WTC11 (cell line): ENCODE results near the gene BTBD9. TPM values are rescaled to one million over a fixed set of nuclear protein-coding genes. Genes with fewer than 3 reads are reported as not detected.
"Not testable (repeated sequence)": the region's sequence is repeated elsewhere in the genome, so short reads cannot be mapped to it uniquely, and the experiment has no call there.

Experiments
- ATAC-seq: fragments of 200-7000 bp; cut with Tn5 transposase; 2 replicates; pipeline ENCODE4 v1.10.0; 2021; ENCODE audit warnings: mild to moderate bottlenecking, moderate library complexity
- CTCF ChIA-PET: fragments of 300-600 bp; sonication (Branson Sonifier 250); formaldehyde crosslinking; loops from one replicate; lab custom pipeline; 2021; ENCODE audit warnings: antibody characterized with exemption; lab: Charles Lee
- POLR2A ChIA-PET: fragments of 350-600 bp; sonication (Branson Sonifier 250); formaldehyde crosslinking; loops from one replicate; lab custom pipeline; 2021; ENCODE audit warnings: antibody characterized with exemption; lab: Charles Lee
- DNase-seq: peaks from one replicate; pipeline ENCODE4 v3.0.0; 2021; ENCODE audit warnings: low spot score
- H3K27ac Mint-ChIP-seq: 2 replicates; pipeline ENCODE4 v1.8.0; 2021; ENCODE audit warnings: mixed read lengths
- H3K27me3 Mint-ChIP-seq: 2 replicates; pipeline ENCODE4 v1.8.0; 2021; ENCODE audit warnings: low read depth, mild to moderate bottlenecking, moderate library complexity, mixed read lengths
- H3K36me3 Mint-ChIP-seq: 2 replicates; pipeline ENCODE4 v1.8.0; 2021; ENCODE audit warnings: mixed read lengths
- H3K4me1 Mint-ChIP-seq: 2 replicates; pipeline ENCODE4 v1.8.0; 2022; ENCODE audit warnings: mixed read lengths
- H3K4me3 Mint-ChIP-seq: 2 replicates; pipeline ENCODE4 v1.8.0; 2021; ENCODE audit warnings: mild to moderate bottlenecking, moderate library complexity, mixed read lengths
- H3K9me3 Mint-ChIP-seq: 2 replicates; pipeline ENCODE4 v1.8.0; 2021; ENCODE audit warnings: mixed read lengths
- CBFB ChIP-seq: sonication (generic); formaldehyde crosslinking; IDR thresholded peaks from 2 replicates; pipeline ENCODE4 v1.8.1; 2022; ENCODE audit warnings: mild to moderate bottlenecking, low read depth, missing genetic modification reagents
- CREM ChIP-seq: sonication (generic); formaldehyde crosslinking; IDR thresholded peaks from 2 replicates; pipeline ENCODE4 v1.8.1; 2022; ENCODE audit warnings: mild to moderate bottlenecking, missing genetic modification reagents, moderate library complexity
- E2F1 ChIP-seq: sonication (generic); formaldehyde crosslinking; IDR thresholded peaks from 2 replicates; pipeline ENCODE4 v1.8.0; 2022; ENCODE audit warnings: mild to moderate bottlenecking, missing genetic modification reagents
- GTF2I ChIP-seq: fragments of 250-450 bp; sonication (Bioruptor Pico); conservative IDR thresholded peaks from 2 replicates; pipeline ENCODE4 v1.4.0; 2021; ENCODE audit warnings: mild to moderate bottlenecking
- IRF1 ChIP-seq: sonication (generic); formaldehyde crosslinking; IDR thresholded peaks from 2 replicates; pipeline ENCODE4 v1.8.0; 2023; ENCODE audit warnings: missing genetic modification reagents
- JUN ChIP-seq: sonication (generic); formaldehyde crosslinking; IDR thresholded peaks from 2 replicates; pipeline ENCODE4 v1.8.0; 2023; ENCODE audit warnings: mild to moderate bottlenecking, missing genetic modification reagents
- NFATC4 ChIP-seq: fragments of 250-450 bp; sonication (Bioruptor Pico); IDR thresholded peaks from 2 replicates; pipeline ENCODE4 v1.9.0; 2021; ENCODE audit warnings: mild to moderate bottlenecking
- NFE2L1 ChIP-seq: sonication (generic); formaldehyde crosslinking; IDR thresholded peaks from 2 replicates; pipeline ENCODE4 v1.8.1; 2023; ENCODE audit warnings: missing genetic modification reagents
- NFYB ChIP-seq: sonication (generic); formaldehyde crosslinking; conservative IDR thresholded peaks from 2 replicates; pipeline ENCODE4 v1.8.0; 2022; ENCODE audit warnings: low read depth, missing genetic modification reagents
- NR1H2 ChIP-seq: sonication (generic); formaldehyde crosslinking; IDR thresholded peaks from 2 replicates; pipeline ENCODE4 v1.9.0; 2021; ENCODE audit warnings: mild to moderate bottlenecking, moderate library complexity, missing genetic modification reagents
- PRDM15 ChIP-seq: sonication (generic); formaldehyde crosslinking; IDR thresholded peaks from 2 replicates; pipeline ENCODE4 v1.8.0; 2022; ENCODE audit warnings: missing genetic modification reagents
- PREB ChIP-seq: sonication (generic); formaldehyde crosslinking; IDR thresholded peaks from 2 replicates; pipeline ENCODE4 v1.8.1; 2022; ENCODE audit warnings: mild to moderate bottlenecking, missing genetic modification reagents, moderate library complexity, borderline replicate concordance
- PRRX2 ChIP-seq: fragments of 250-450 bp; sonication (Bioruptor Pico); IDR thresholded peaks from 2 replicates; pipeline ENCODE4 v1.8.0; 2021; ENCODE audit warnings: mild to moderate bottlenecking
- RORB ChIP-seq: fragments of 250-450 bp; sonication (Bioruptor Pico); IDR thresholded peaks from 2 replicates; pipeline ENCODE4 v1.9.0; 2021; ENCODE audit warnings: mild to moderate bottlenecking
- SOX15 ChIP-seq: fragments of 250-450 bp; sonication (Bioruptor Pico); IDR thresholded peaks from 2 replicates; pipeline ENCODE4 v1.9.0; 2021; ENCODE audit warnings: mild to moderate bottlenecking
- SP1 ChIP-seq: sonication (generic); formaldehyde crosslinking; conservative IDR thresholded peaks from 2 replicates; pipeline ENCODE4 v1.8.1; 2022; ENCODE audit warnings: missing genetic modification reagents
- ZBTB21 ChIP-seq: sonication (generic); formaldehyde crosslinking; IDR thresholded peaks from 2 replicates; pipeline ENCODE4 v1.8.1; 2023; ENCODE audit warnings: mild to moderate bottlenecking, missing genetic modification reagents, borderline replicate concordance
- ZSCAN18 ChIP-seq: fragments of 250-450 bp; sonication (Bioruptor Pico); IDR thresholded peaks from 2 replicates; pipeline ENCODE4 v2.1.2; 2022; ENCODE audit warnings: mild to moderate bottlenecking, moderate library complexity
- total RNA-seq: library from RNA; stranded (reverse); gene quantifications from 3 replicates; pipeline ENCODE4 v1.2.3, GENCODE V29; 2021

The BTBD9 gene
- total RNA-seq, 1 experiment from 2014 or later: 4.2 TPM

- peaks cover 9% of the 10 kb centered on the region for H3K9me3 Mint-ChIP-seq
- H3K27me3 Mint-ChIP-seq: no peaks in the 10 kb centered on the region; the same call in 1 of the 2 replicates
- H3K4me3 Mint-ChIP-seq: no peak overlapping the region
- CTCF ChIA-PET: no interaction called here
- peaks cover 5% of the 10 kb centered on the region; the same call in 1 of the 2 replicates for H3K4me1 Mint-ChIP-seq
- TF ChIP-seq GTF2I (CRISPR knock-in tag) (no peak), ZSCAN18 (CRISPR knock-in tag) (no peak), PRRX2 (CRISPR knock-in tag) (no peak), NFYB (CRISPR knock-in tag) (no peak), RORB (CRISPR knock-in tag) (no peak), JUN (CRISPR knock-in tag) (no peak), PREB (CRISPR knock-in tag) (no peak), NFATC4 (CRISPR knock-in tag) (no peak), PRDM15 (CRISPR knock-in tag) (no peak), E2F1 (CRISPR knock-in tag) (no peak), ZBTB21 (CRISPR knock-in tag) (no peak), SOX15 (CRISPR knock-in tag) (no peak), NR1H2 (CRISPR knock-in tag) (no peak), IRF1 (CRISPR knock-in tag) (no peak), CBFB (CRISPR knock-in tag) (no peak), CREM (CRISPR knock-in tag) (no peak), SP1 (no peak), NFE2L1 (CRISPR knock-in tag) (no peak)
- POLR2A ChIA-PET: no interaction called here
- H3K36me3 Mint-ChIP-seq: no peaks in the 10 kb centered on the region
- H3K27ac Mint-ChIP-seq: no peak overlapping the region
- ATAC-seq: no peak
- no peak for DNase-seq
Measured at GRCh38 chr6:38625217-38625616, 14.5 kb downstream of the BTBD9 start.

GRCh38 chr6:38619342-38619741 lies 20.4 kb downstream of the BTBD9 start:
- peaks cover 18% of the 10 kb centered on the region for H3K9me3 Mint-ChIP-seq
- DNase-seq, H3K27me3 Mint-ChIP-seq, CTCF ChIA-PET, H3K27ac Mint-ChIP-seq, H3K36me3 Mint-ChIP-seq, H3K4me3 Mint-ChIP-seq, POLR2A ChIA-PET, ATAC-seq: not testable (repeated sequence)
- H3K4me1 Mint-ChIP-seq: peaks cover 20% of the 10 kb centered on the region

GRCh38 chr6:38618301-38618700 lies 21.4 kb downstream of the BTBD9 start:
- POLR2A ChIA-PET: interaction anchor here (0.6 kb wide), 1 partner anchor 11 kb away, joined by 3 read pairs; no protein-coding TSS in a partner anchor
- peaks cover 12% of the 10 kb centered on the region for H3K9me3 Mint-ChIP-seq
- ATAC-seq, H3K27ac Mint-ChIP-seq, H3K27me3 Mint-ChIP-seq, H3K4me3 Mint-ChIP-seq, DNase-seq, H3K36me3 Mint-ChIP-seq, CTCF ChIA-PET: not testable (repeated sequence)
- peaks cover 20% of the 10 kb centered on the region for H3K4me1 Mint-ChIP-seq
